GM21526 (cell line): ENCODE data around the gene CLRN3.

Experiments used
- ATAC-seq: cut with Tn5 transposase; IDR thresholded peaks from one replicate; pipeline ENCODE4 v1.9.1; 2021; ENCODE audit warnings: moderate library complexity; ENCODE audit not compliant: unreplicated experiment, low FRiP score

Gene CLRN3

DNA sequence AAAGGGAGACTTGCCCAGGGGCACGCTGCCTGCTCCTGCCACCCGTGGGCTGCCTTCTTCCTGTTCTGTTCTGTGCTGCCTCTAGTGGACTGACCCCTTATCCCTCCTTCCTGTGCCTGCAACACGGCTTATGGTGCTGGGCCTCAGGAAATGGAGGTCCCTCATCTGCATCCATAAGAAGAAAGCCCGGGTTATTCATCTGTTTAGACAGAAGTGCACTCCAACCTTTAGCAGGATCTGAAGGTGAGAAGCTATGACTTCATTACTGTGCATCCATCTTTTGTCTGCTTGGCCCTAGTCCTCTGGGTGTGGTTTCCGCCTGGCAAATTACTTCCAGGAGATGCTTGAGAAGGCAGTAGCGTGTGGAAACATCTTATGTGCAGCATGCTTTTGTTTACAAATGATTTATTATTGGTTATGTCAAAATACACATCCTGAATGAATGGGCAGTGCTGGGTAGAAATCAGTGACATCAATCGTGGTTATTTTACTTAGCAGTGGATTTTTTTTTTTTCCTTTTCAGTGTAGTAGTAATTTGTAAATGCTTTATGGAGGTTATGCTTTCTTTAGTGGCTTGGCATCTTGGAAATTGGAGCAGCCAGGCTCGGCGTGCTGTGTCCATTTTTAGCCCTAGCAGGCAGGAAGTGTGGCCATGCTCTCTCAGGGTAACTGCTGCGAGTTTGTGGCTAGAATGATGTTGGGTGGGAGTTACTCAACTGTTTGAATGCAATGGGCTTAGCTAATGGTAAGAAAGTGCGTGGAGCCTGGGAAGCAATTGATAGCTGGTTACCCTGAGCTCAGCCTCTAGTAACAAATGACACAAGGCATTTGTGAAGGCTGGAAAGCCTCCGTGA lies 26.9 kb upstream of the CLRN3 start:
- peak; percentile 56 for ATAC-seq

- no peak for ATAC-seq
These were observed 25.8 kb upstream of the CLRN3 start for GRCh38 chr10:127918572-127918971.

GRCh38 chr10:127916826-127917225 lies 24.1 kb upstream of the CLRN3 start:
- ATAC-seq = no peak

DNA sequence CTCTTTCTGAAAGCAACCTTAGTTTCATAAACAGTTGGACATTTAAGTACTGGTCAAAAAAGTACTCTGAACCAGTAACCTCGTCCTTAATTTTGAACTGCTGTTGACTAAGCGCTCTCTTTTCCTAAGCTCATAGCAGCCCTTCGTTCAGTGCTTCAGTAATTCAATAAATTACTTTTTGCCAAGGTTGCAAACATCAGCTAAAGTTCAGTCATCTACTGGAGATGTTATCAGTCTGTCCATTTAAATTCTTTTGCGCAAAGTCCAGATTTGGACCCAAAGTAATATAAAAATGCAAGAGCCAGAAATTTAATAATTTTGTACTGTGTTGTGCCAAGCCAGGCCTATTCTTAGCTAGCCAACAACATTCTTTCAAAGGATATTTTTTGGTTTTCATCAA lies 22.6 kb upstream of the CLRN3 start:
- no peak for ATAC-seq

DNA sequence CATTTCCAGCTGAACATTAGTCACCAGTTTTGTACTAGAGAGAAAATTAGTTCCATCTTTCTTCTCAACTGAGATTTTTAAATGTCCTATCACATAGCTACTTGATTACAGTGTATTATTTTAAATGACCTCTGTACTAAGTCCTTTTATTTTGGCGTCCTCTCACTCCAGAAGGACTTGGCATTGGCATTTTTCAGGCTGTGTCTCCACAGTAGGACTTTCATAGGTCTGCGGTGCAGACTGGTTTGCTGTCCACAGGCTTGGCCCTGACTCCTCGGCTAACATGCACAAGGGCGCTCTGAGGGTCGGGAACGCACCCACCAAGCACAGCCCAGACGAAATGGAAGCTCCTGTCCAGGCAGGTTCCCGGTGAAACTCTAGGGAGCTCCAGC lies 20.6 kb upstream of the CLRN3 start:
- no peak for ATAC-seq

- ATAC-seq = no peak
These were observed 20.0 kb upstream of the CLRN3 start for GRCh38 chr10:127912607-127913367.

DNA sequence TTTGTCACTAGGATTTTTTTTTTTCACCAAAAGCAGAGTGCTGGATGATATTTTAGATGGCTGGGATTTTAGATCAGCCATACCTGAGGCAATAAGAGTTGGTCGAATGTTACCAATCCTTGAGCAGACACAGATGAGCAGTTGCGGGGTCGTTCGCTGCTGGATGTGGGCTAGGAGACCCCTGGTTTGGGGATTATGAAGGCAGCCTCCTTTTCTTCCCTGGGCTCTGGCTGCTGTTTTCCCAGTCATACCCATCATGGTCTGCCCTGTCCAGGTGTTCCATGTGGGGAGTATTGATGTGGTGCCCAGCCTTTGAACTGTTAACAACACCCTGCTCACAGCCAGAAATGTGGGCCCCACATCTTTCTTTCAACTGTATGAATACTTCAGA lies 19.1 kb upstream of the CLRN3 start:
- no peak for ATAC-seq

- ATAC-seq = no peak
These were observed 18.6 kb upstream of the CLRN3 start for GRCh38 chr10:127911218-127911866.

DNA sequence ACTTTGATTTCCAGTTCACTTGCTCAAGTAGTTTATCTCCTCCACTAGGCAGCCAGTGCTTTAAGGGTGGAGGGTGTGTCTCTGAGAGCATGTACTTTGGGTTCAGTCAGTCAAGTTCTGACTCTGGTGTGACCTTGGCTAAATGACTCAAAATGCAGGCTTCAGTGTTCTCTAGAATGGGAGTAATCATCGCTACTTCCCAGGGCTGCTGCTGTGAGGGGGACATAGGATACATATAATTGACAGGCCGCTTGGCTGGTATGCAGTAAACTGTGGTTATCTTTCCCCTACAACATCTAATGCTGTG lies 17.7 kb upstream of the CLRN3 start:
- ATAC-seq = no peak

- no peak for ATAC-seq
These were observed 17.1 kb upstream of the CLRN3 start for GRCh38 chr10:127909716-127910463.

DNA sequence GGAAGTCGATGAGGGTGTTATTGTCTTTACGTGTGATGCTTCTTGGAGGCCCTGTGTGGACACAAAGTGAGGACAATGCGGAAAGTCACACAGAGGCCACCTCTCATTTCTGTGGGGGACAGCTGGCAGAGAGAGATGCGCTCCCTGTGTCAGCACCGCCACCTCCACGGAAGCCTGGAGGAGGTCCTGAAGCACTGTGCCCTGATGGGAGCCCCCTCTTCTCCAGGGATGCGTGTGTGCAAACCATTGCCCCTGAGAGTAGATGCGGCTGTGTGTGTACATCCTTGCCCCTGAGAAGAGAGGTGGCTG lies 16.2 kb upstream of the CLRN3 start:
- no peak for ATAC-seq

DNA sequence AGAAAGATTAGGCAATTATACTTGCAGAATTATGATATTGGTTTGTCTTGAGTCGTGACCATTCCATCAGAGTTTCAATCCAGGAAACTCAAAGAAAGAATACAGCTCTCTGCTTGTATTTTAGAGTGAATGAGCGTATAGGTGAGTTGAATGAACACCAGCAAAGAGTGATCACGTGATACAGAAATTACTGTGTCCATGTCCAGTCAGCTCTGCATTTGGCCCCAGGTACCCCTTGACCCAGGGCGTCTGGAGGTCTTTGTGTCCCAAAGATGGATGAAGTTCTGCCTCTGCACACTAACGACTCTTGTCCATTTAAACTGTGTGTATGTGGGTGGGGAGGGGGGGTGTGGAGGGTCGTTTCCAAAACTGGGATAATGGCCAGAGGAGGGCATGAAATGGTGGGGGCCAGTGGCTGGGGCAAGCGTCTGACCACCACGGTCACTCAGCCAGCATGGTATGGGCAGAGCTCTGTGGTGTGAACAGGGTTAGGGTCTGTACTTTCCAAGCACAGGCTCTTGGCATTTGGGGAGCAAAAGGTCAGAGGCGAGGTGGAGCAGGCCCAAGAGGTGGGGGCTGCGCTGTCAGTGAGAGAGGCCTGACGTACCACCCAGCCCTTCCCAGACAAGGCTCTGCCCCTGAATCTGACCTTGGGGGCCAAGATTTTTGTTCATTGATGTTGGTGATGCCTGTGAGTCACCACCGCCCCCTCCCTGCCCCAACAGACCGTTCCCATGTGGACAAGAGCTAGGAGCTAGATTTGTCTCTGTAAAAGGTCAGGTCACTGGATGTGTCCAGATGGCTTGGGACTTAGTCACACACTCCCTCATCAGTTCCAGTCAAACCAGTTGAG lies 15.6 kb upstream of the CLRN3 start:
- no peak for ATAC-seq

DNA sequence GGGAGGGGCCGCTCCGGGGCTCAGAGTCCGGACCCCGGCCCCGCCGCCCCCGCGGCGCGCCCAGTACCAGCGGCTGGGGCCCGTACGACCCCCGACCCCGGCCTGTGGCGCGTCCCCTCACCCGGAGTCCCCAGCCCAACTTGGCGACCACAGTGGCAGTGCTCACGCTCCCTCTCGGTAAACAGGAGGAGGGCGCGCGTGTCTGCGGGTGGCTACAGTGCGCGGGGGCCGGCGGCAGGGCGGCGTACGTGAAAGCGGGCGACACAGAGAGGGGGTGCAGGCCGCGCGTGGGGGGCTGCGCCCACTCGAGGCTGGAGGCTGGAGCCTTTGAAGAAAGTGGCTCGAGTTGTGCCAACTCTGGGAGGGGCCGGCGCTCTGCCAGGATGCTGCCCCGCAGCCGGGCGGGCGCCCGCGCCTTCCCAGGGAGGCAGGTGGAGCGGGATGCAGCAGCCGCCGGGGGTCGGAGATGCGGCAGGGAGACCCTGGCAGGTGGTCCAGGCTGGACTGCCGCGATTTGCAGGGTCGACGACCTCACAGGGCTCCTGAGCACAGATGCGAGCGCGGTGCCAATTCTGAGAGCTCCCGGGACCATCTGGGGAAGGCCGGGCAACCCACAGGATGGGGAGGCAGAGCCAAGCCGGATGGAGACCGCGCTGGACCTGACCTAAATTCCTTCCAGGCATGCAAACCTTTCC lies 14.8 kb upstream of the CLRN3 start:
- ATAC-seq = no peak

DNA sequence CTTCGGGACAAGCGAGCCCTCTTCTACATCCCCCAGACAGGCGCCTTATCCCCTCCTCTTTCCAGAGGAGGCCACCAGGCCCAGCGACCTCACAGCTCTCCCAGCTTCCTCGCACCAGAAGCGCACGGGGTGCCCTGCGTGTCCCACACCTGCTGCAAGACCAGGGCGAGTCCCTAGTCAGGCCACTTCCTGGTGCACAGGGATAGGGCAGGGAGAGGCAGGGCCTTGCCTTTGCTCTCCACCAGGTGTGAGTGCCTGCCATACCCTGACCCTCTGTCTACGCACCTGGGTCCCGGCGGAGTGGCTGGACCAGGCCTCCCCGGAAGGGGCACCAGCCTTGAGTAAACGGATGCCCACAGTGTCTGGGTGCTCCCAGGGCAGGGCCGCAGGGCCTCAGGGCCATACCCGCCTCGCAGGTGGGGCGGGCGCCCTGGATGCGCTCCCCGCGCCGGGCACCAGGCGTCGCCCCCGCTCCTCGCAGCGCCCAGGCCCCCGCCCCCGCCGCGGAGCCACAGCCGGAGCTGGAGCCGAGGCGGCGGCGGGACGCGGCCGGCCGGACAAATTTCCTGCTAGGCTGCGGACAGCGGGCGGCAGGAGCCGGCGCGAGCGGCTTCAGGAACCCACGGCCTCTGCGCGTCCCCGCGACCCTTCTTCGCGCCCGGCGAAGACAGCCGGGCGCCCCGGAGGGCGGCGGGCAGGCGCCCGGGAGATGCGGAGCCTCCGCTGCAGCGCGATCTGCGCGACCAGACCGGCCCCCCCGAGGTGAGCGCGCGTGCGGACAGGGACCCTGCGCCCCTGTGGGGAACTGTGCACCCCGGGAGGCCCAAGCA lies 14.0 kb upstream of the CLRN3 start, which contains the start of gene PTPRE:
TSS of gene PTPRE (plus strand) at position 556 of the 830 bp plus-strand sequence. CDS start 133,779 bp downstream, outside the sequence.
- ATAC-seq = peak; percentile 93

GRCh38 chr10:127905848-127906261 lies 13.1 kb upstream of the CLRN3 start:
- ATAC-seq = no peak

DNA sequence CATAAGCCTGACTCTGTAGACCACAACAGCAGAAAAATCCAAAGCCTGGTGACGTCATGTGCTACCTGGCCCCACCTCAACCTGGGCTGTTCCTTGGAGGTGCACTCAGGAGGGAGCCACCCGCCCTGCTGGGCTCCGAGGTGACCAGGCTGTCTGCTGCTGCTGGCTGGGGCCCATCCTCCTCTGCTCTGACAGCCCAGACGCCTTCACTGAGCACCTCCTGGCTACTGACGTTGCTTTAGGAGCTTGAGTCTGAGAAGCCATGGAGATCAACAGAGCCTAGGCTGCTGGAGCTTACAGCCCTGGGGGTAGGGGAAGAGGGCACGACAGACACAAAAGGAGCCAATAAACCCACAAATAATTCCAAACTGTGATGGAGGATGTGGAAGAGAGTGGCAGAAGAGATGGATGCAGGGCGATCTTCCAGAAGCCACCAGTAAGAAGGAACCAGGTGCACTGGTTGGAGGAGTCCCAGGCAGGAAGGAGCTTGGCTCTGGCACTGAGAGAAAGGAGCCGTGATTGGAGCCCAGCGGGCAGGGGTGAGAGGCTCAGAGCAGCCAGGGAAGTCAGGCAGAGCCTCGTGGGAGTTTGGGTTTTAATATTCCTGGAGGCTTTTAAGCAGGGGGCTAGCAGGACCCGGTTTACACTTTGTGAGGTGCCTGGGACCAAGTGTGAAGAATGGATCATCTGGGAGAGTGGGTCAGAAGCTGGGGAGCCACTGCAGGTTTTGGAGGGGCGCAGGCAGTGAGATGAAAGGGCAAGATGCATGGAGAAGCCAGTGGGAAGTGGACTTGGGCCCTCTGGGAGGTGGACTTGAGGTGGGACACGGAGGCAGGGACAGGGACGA lies 12.5 kb upstream of the CLRN3 start:
- ATAC-seq = no peak

- ATAC-seq = no peak
These were observed 11.7 kb upstream of the CLRN3 start for GRCh38 chr10:127904311-127905000.
